Fibroblast of lung (primary cell): ENCODE measurements around the gene DNAH1.

Experiments used
- EZH2 ChIP-seq: IDR thresholded peaks from 2 replicates; pipeline ENCODE4 v1.5.1; 2012; ENCODE audit warnings: low read length, control low read depth, mild to moderate bottlenecking; ENCODE audit errors: missing control alignments
- TF ChIP-seq, protein P1 (sequence below), 2 donors: IDR thresholded peaks in 1 of 2; conservative IDR thresholded peaks in 1 of 2; 1 replicate in 1 of 2; 2 replicates in 1 of 2; pipeline ENCODE4 v1.5.1; 2011 to 2012; ENCODE audit warnings: low read length in 2 of 2, control low read depth in 1 of 2, inconsistent platforms in 1 of 2, low read depth in 1 of 2, mild to moderate bottlenecking in 1 of 2

- TF ChIP-seq, protein P1, sequence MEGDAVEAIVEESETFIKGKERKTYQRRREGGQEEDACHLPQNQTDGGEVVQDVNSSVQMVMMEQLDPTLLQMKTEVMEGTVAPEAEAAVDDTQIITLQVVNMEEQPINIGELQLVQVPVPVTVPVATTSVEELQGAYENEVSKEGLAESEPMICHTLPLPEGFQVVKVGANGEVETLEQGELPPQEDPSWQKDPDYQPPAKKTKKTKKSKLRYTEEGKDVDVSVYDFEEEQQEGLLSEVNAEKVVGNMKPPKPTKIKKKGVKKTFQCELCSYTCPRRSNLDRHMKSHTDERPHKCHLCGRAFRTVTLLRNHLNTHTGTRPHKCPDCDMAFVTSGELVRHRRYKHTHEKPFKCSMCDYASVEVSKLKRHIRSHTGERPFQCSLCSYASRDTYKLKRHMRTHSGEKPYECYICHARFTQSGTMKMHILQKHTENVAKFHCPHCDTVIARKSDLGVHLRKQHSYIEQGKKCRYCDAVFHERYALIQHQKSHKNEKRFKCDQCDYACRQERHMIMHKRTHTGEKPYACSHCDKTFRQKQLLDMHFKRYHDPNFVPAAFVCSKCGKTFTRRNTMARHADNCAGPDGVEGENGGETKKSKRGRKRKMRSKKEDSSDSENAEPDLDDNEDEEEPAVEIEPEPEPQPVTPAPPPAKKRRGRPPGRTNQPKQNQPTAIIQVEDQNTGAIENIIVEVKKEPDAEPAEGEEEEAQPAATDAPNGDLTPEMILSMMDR (conservative IDR thresholded peaks at IDR 0.05 in 1 of 2, IDR thresholded peaks at IDR 0.05 in 1 of 2; ENCODE audit: low read depth in 1 of 2, low read length in 2 of 2), result no peak
- no peak for TF ChIP-seq EZH2
Measured at GRCh38 chr3:52321481-52321880, 5.4 kb downstream of the DNAH1 start.
